GM21786 (cell line): Measurements from ENCODE around the gene GRIFIN.

Experiments used
- ATAC-seq: cut with Tn5 transposase; IDR thresholded peaks from one replicate; pipeline ENCODE4 v1.9.1; 2021; ENCODE audit not compliant: unreplicated experiment

GRIFIN gene

GRCh38 chr7:2476298-2476697, at the start of gene GRIFIN:
TSS of gene GRIFIN (minus strand) at chr7:2476398. CDS start at chr7:2476383, 15 bp downstream.
- ATAC-seq, result no peak

- ATAC-seq, result no peak
These were observed 48.8 kb upstream of the GRIFIN start for GRCh38 chr7:2524808-2525657.

GRCh38 chr7:2523941-2524807, 48.0 kb upstream of the GRIFIN start:
- ATAC-seq, result no peak

GRCh38 chr7:2523461-2523936, 47.3 kb upstream of the GRIFIN start:
- no peak for ATAC-seq

- ATAC-seq, result no peak
These were observed 46.7 kb upstream of the GRIFIN start for GRCh38 chr7:2522780-2523433.

- ATAC-seq, result peak; percentile 31
These were observed 45.9 kb upstream of the GRIFIN start for GRCh38 chr7:2521952-2522591.

GRCh38 chr7:2521341-2521745, 45.1 kb upstream of the GRIFIN start:
- ATAC-seq, result no peak

GRCh38 chr7:2520761-2521290, 44.6 kb upstream of the GRIFIN start:
- ATAC-seq, result no peak

- no peak for ATAC-seq
These were observed 44.0 kb upstream of the GRIFIN start for GRCh38 chr7:2520131-2520760.

- ATAC-seq, result peak; percentile 73
These were observed 43.1 kb upstream of the GRIFIN start, which contains the start of gene LFNG for GRCh38 chr7:2519119-2519930. TSS of gene LFNG (plus strand) at chr7:2519774. CDS start at chr7:2519862, 88 bp downstream.

- no peak for ATAC-seq
These were observed 42.5 kb upstream of the GRIFIN start for GRCh38 chr7:2518737-2519118.

- ATAC-seq, result no peak
These were observed 41.7 kb upstream of the GRIFIN start for GRCh38 chr7:2517678-2518507.

- no peak for ATAC-seq
These were observed 40.8 kb upstream of the GRIFIN start for GRCh38 chr7:2517026-2517425.

- ATAC-seq, result no peak
These were observed 40.0 kb upstream of the GRIFIN start for GRCh38 chr7:2516194-2516555.

GRCh38 chr7:2515424-2516193, 39.4 kb upstream of the GRIFIN start:
- ATAC-seq, result no peak

- no peak for ATAC-seq
These were observed 38.5 kb upstream of the GRIFIN start for GRCh38 chr7:2514473-2515423.
